ENCODE measurements around the gene HSD17B12.

HSD17B12 gene

DNA sequence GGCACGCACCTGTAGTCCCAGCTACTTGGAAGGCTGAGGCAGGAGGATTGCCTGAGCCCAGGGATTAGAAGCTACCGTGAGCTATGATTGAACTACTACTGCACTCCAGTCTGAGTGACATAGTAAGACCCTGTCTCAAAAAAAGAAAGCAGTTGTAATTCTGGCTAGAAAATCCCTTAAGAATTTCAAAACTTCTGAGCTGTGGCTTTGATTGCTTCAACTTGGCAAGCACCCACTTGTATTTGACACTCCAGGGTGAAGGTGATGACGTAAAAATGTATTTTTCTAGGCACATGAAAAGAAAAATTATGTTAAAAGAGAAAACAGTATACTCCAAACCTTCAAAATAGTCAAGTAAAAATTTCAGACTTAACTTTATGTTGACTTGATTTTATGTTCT is 176.5 kb downstream of the HSD17B12 start:
- in situ Hi-C loops (cut with MboI; ENCODE audit: low sequenced_read_pairs): no loop called here

DNA sequence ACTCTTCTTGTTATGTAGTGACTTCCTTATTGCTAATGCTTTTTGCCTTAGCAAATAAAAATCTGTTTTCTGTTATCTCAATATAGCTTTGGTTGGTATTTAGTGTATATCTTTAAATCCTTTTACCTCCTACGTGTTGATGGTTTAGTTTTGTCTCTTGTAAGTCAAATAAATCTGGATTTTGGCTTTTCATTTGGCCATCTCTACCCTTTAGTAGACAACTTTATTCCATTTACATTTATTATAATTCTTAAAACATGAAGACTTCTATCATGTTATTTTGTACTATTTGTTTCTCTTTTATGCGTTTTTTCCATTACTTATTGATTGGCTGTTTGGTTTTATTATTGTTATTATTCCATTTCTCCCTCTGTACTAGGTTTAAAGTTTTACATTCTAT is 180.6 kb downstream of the HSD17B12 start:
- in situ Hi-C loops (cut with MboI; ENCODE audit: low sequenced_read_pairs): no loop called here

DNA sequence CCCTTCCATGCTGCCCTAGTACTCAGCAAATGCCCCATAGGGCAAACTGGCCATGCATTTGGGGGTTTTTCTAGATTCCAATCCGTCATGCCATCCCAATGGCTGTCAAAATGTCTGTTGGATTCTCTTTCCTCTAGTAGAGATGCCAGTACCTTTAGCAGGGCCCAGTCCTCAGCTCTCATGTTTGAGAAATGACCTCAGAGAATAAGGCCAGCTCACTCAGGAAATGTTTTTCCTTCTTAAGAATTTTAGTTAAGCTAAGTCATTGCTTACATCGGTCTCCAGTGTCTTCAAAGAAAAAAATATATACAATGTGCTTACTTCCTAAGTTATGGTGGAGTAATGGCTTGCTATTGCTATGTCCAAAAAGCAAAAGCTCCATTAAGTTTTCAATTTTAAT is 186.0 kb downstream of the HSD17B12 start:
- in situ Hi-C loops (cut with MboI; ENCODE audit: low sequenced_read_pairs): no loop called here

DNA sequence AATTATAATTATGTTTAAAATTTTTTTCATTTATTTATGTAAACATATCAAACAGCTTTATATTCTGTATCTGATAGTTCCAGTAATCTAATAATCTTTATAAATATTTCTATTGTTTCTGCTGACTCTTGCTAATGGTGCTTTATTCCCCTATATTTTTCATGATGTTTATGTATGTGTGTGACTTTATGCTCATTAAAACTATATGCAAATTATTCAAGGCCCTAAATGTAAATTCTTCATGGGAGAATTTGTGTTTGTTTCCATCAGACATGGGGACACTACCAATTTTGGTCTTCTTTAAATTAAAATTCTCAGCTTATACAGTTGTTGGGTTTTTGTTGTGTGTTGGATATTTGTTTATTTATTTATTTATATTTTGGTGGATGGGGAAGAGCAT is 186.4 kb downstream of the HSD17B12 start:
- in situ Hi-C loops (cut with MboI; ENCODE audit: low sequenced_read_pairs): no loop called here

DNA sequence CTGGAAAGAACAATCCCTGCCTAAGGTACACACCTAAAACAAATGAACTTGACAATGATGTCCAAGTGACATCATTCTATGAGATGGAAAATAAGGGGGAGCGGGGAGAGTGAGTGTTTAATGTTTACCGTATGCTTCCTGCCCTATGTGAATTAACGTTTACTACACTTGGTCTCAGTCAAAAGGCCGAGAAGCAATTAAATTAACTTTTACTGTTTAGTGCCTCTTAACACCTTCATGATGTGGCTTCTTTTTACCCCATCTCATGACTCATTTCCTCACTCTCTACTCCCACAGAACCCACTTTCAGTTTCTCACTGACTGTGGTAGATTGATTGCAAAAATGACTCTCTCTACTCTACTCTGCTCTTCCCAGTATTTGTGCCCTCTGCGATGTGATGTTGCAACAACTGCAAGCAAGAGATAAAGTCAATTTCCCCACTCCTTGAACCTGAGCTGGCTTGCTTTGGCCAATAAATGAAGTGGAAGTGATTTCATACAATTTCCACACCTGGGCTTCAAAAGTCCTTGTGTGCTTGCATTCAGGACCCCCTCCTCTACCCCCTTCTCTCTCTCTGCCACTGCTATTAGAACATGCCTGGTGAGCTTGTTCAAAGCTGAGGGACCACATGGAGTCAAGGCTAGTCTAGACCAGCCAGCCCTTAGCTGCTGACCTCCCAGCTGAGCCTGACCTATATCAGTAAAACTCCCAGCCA is 188.5 kb downstream of the HSD17B12 start:
- in situ Hi-C loops (cut with MboI; ENCODE audit: low sequenced_read_pairs): no loop called here

DNA sequence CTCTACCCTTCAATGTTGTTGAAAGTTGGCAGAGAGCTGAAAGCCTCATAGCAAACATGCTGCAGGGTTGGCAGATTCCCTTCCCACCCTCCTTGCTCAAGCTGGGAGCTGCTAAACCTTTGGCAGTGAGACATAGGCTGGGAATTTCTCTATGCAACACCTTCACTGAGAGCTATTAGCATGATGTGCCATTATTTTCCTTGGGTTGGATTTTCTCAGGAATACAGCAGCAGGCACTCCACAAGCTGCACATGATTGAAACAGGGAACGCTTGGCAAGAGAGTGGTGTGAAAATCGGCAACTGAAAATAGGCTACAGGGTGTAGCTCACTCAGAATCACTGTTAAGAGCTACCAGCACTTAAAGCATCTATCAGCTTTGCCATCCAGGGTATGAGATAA is 190.5 kb downstream of the HSD17B12 start:
- in situ Hi-C loops (cut with MboI; ENCODE audit: low sequenced_read_pairs): no loop called here

DNA sequence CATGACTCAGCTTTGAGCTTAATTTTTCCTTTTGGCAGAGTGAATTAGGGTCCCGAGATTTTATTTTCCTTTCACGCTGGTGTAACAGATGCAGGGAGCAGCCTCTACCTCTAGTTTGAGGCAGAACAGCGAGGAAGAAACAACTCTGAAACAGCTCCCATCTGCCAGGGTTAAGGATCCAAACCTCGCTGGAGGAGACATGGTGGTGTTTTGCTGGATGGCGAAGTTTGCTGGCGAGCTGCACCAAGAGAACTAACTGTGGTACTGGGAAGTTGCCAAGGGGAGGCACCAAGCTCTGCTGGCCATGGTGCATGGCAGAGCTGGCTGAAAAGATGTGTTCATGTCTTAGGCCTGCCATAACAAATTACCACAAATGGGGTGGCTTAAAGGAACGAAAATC is 192.5 kb downstream of the HSD17B12 start:
- in situ Hi-C loops (cut with MboI; ENCODE audit: low sequenced_read_pairs): no loop called here

DNA sequence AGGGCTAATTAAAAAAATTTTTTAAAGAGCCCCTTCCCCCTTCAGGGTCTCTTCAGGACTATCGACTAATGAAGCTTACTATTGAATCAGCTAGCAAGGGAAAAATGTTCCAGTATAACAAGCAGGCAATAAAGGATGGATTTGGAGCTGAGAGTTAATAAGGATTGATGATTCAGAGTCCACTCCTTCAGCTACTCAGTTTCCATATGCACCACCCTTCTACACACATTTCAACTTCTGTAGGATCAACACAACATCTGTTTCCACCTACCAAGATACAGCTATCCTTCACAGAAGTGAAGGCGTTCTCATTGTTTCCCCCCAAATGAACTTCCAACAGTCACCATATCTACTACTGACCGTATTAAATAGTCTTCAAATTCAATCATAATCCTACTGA is 193.5 kb downstream of the HSD17B12 start:
- in situ Hi-C loops (cut with MboI; ENCODE audit: low sequenced_read_pairs): no loop called here

DNA sequence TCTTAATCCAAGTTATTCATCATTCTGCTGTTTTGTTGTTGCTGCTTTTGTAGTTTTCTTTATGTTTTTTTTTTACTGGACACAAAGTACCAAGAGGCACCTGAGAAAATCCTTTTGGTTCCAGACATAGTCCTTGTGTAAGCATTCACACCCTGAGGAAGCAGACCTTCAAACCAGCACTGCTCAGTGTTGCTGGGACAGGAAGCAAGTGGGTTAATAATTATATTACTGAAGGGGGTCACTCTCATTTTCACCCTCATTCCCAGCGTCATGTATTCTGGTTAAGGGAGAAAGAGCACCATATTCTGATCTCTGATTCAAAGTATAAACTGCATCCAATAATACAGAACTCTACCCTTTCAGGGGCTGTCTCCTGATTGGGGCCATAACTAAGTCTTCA is 194.2 kb downstream of the HSD17B12 start:
- in situ Hi-C loops (cut with MboI; ENCODE audit: low sequenced_read_pairs): no loop called here

DNA sequence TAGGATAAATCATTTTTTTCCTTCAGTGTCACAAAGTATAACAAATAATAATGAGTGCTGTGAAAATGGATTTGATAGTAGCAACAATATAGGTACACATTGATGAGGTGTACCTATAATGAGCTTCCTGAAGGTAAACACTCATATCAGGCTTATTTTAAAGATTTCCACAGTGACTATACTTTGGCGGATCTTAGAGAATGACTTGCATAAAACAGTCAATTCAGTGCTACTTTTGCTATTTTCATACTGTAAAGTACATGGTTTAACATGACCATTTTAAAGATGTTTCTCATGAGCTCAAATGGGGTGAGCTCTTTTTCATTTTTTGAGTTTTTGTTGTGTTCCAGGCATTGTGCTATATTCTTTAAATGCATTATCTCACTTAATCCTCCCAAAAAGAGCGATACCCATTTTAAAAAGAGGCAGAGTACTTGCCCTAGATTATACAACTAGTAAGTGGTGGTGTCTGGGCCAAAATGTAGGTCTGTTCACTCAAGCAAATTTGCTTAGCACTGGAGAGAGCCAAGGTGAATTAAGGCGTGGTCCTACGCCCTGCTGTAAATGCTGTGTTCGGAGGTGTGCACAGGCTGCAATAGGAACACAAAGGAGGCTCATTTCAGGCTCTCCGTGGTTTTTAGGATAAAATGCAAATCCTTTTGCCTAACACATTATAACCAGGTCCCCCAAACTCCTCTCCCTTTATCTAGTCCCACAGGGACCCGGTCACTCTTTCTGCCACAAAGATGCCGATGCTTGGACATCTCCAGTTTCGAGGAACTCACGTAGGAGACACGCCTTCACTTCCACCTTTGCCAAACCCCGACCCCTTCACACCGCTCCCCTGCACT is 199.5 kb downstream of the HSD17B12 start:
- in situ Hi-C loops (cut with MboI; ENCODE audit: low sequenced_read_pairs): no loop called here

DNA sequence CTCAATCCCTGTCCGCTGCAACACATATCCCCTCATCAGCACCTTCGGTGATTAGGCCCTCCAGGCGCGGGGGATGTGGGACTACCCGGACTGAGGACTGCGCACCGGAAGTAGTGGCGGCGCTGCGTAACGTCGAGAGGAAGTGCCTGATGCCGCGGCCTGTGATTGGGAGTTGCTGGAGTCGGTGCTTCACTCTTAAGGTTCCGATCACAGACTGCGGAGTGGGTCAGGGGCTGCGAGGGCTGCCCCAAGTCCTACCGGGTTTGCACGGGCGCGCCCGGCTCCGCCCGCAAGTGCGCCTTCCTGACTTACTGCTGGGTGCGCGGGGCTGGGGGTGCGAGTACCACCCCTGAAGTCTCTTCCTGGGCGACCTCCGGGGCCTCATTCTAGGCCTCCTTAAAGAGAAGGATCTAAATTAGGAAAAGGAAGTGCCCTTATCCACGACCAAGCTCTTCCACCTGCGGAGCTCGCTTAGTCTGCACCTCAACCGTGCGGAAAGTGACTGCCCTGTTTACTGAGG is 200.2 kb downstream of the HSD17B12 start, which contains the start of gene ALKBH3:
ALKBH3 (plus strand) TSS at position 192 of the 520 bp plus-strand sequence. CDS start 1,822 bp downstream, outside the sequence.
- in situ Hi-C loops (cut with MboI; ENCODE audit: low sequenced_read_pairs): no loop called here

DNA sequence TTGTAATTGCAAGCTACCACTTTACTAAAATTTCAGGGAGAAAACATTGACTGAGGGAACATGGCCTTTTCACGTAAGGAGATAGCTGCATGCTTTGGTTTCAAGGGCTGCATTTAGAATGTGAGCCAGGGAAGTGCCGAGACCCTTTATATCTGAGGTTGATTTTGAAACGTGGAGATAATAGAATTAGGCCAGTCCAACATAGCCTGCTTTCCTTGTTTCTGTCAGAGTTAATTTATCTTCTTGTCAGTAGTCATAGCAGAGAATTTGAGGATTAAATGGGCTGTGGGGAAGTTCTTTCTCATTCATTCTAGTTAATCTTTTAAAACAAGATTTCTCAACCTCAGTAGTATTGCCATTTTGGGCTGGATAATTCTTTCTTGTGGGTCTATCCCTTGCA is 212.3 kb downstream of the HSD17B12 start:
- in situ Hi-C loops (cut with MboI; ENCODE audit: low sequenced_read_pairs): no loop called here

DNA sequence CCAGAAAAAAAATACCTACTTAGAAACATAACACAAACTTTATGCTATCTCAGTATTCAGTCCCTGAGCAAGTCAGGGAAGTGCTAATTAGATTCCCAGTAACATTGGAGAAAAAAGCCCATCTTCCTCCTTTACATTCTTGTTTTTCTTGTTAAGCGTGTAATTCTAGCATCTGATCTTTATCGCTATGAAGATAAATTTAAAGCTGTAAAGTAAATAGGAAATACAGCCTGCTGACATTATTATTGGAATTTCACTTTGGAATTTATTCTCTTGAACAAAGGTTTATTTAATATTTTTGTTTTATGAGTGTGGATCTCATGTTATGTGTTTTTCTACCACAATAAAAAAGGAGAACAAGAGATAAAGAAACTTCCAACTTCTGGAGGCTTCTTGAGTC is 214.0 kb downstream of the HSD17B12 start:
- in situ Hi-C loops (cut with MboI; ENCODE audit: low sequenced_read_pairs): no loop called here

DNA sequence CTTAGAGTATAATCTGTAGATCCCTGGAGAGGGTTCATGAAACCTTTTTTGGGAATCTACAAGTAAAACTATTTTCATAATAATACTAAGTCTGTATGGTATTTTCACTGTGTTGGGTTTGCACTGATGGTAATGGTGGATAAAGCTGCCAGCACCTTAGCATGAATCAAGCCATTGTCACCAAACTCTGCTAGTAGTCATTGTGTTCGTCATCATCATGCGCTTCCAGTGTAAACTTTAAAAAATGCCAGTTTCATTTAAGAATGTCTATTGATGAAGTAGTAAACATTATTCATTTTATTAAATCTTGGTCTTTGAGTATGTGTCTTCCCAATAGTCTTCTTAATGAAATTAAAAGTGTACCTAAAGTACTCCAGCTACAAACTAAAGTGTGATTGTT is 215.1 kb downstream of the HSD17B12 start:
- in situ Hi-C loops (cut with MboI; ENCODE audit: low sequenced_read_pairs): no loop called here

DNA sequence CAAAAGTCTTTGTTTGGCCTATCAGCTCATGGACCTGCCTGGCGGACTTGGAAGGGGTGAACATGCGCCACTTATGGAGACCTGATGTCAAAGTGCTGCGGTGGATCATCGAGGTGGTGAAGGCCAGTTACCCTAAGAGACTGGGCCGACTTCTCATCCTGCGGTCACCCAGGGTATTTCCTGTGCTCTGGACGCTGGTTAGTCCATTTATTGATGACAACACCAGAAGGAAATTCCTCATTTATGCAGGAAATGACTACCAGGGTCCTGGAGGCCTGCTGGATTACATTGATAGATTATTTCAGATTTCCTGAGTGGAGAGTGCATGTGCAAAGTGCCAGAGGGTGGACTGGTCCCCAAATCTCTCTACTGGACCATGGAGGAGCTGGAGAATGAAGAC is 218.0 kb downstream of the HSD17B12 start:
- in situ Hi-C loops (cut with MboI; ENCODE audit: low sequenced_read_pairs): no loop called here

DNA sequence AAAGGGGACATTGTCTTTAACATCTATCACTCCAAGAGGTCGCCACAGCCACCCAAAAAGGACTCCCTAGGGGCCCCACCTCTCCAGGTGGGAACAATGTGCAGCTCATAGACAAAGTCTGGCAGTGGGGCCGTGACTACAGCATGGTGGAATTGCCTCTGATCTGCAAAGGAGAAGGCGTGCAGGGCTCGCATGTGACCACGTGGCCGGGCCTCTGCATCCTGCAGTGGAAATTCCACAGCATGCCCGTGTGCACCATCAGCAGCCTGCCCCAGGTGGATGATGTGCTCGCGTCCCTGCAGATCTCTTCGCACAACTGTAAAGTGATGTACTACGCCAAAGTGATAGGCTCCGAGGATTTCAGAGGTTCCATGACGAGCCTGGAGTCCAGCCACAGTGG is 218.6 kb downstream of the HSD17B12 start:
- in situ Hi-C loops (cut with MboI; ENCODE audit: low sequenced_read_pairs): no loop called here

DNA sequence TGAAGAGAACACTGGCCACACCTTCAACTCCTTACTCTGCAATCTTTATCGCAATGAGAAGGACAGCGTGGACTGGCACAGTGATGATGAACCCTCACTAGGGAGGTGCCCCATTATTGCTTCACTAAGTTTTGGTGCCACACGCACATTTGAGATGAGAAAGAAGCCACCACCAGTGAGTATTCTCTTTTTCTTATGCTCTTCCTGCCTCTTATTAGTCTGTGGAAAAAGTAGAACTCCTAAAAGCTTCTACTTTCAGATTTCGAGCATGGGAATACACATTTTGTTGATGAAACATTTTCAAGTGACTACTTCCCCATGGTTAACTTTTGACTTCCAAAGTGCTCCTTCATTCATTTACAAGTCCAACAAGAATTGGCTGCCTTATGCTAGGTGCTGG is 221.0 kb downstream of the HSD17B12 start:
- in situ Hi-C loops (cut with MboI; ENCODE audit: low sequenced_read_pairs): no loop called here

DNA sequence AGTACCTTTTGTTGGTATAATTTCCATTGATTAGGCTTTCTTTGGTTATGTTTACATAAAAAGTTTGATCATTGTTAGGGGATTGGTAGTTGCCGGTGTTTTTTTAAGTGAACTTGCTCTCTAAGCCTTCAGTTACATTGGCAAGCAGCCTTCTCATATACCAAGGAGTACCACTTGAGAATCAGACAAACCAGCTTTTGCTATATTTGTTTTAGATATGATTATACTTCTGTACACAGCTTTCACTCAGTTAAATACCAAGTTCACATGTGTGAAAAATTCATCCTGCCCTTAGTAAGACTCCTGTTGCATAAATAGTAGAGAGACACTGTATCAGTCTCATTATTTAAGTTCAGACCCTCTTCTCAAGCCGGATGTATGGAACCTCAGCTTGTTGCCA is 222.5 kb downstream of the HSD17B12 start:
- in situ Hi-C loops (cut with MboI; ENCODE audit: low sequenced_read_pairs): no loop called here

DNA sequence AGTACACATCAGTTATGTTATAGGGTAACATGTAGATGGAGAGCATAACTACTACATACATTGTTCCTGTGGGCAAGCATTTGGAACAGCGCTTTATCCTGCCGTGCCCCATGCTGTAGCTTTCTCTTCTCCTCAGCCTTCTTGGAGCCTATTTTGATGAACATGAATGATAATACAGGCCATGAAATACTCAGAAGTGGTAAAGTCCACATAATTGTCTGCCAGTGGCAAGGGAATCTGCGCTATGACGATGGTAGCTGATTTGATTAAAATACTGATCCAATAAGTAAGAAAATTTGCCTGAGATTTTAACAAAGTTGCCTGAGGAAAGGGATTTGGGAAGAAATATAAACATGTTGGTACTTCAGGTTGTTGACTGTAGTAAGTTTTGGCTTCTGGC is 223.4 kb downstream of the HSD17B12 start:
- in situ Hi-C loops (cut with MboI; ENCODE audit: low sequenced_read_pairs): no loop called here

DNA sequence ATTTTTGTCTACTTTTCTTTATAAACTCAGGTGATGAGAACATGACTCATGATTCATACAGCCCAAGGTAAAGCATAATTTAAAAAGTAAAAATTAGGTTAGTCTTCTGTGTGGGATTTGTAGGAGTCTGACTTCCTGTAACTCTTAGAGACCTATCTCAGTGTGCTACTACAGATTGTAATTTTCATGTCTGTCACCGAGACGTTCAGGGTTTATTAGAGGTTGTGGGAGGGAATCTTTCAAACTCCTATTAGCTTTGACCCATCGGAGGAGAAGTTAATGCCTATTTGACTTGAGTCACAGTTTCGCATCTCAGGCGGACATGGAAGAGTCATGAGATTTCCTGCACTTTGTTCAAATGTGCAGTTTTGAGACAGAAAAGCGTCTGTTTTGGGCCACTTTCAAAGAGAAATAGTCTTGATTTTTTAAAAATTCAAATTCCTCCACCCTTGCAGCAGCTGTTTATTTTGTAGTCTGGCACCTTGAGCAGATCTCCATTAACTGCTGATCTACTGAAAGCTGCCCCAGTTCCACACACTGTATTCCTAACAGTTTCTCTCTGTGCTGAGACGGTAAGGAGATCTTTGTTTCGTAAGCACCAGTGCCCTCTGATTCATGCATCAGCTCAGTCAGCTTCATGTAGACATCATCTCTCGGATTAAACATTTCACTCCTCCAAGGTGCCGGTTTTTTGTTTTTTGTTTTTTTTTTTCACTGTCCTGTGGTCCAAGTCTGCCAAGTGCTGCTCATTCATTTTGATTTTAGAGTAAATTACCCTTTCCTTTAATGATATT is 224.4 kb downstream of the HSD17B12 start:
- in situ Hi-C loops (cut with MboI; ENCODE audit: low sequenced_read_pairs): no loop called here

DNA sequence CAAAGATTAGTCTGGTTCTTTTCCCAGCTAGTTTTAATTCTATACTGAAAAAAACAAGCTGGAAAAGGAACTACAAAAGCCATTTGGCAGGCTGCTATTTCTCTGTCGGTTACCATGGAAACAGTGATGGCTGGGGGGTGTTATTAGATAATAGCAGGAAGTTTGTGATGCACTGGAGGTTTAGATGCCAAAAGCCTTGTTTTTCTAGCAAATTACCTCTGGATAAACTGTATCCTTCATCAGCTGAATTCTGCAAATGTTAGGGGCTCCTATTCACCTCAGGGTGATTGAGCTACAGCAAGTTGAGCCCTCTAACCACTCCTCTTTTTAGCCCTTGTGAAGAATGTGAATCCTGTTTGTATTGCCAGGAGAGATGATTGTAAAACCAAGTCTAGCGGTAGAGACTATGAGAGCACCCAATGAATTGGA is 225.3 kb downstream of the HSD17B12 start:
- in situ Hi-C loops (cut with MboI; ENCODE audit: low sequenced_read_pairs): no loop called here

Measured in HL-60/S4 treated with phorbol 12-myristate 13-acetate at 8.2 ng/mL for 4 days and 3 days (cell line).